Measurements from ENCODE around the gene PTRH2.
"Not testable (repeated sequence)": the region's sequence is repeated elsewhere in the genome, so short reads cannot be mapped to it uniquely, and the experiment has no call there.

PTRH2 gene

GRCh38 chr17:59666235-59666634 is 41.0 kb downstream of the PTRH2 start:
- no peak for DNase-seq

GRCh38 chr17:59656624-59657023 is 50.6 kb downstream of the PTRH2 start:
- DNase-seq = not testable (repeated sequence)

GRCh38 chr17:59652119-59652518 is 55.1 kb downstream of the PTRH2 start:
- DNase-seq = no peak

- no peak for DNase-seq
These were observed 55.9 kb downstream of the PTRH2 start for GRCh38 chr17:59651346-59651745.

GRCh38 chr17:59650642-59651041 is 56.6 kb downstream of the PTRH2 start:
- no peak for DNase-seq

- DNase-seq = no peak
These were observed 57.3 kb downstream of the PTRH2 start for GRCh38 chr17:59649886-59650285.
